NOMO-1 (cell line): Measurements from ENCODE around the gene CTDSP2.
"Not testable (repeated sequence)": the region's sequence is repeated elsewhere in the genome, so short reads cannot be mapped to it uniquely, and the experiment has no call there.

ENCODE experiments used
- DNase-seq, 2 experiments: peaks; one replicate each; lab custom pipeline; 2025; ENCODE audit not compliant: unreplicated experiment in 2 of 2; lab: John Stamatoyannopoulos, UW

The CTDSP2 gene

GRCh38 chr12:57846577-57847319 is at the start of gene CTDSP2:
Gene CTDSP2 (minus strand): TSS chr12:57846729. CDS start chr12:57846435, 294 bp downstream.
- peak; percentile 90 to 94 for DNase-seq

- DNase-seq, result no peak
Measured at GRCh38 chr12:57896115-57896433, 49.5 kb upstream of the CTDSP2 start.

GRCh38 chr12:57895389-57896114 is 49.0 kb upstream of the CTDSP2 start:
- DNase-seq, result no peak

- DNase-seq, result no peak
Measured at GRCh38 chr12:57894399-57895292, 48.1 kb upstream of the CTDSP2 start.

- DNase-seq, result peak; percentile 70 to 74
Measured at GRCh38 chr12:57893431-57894353, 47.2 kb upstream of the CTDSP2 start.

GRCh38 chr12:57892232-57892972 is 45.9 kb upstream of the CTDSP2 start:
- no peak for DNase-seq

- no peak for DNase-seq
Measured at GRCh38 chr12:57891542-57892228, 45.2 kb upstream of the CTDSP2 start.

GRCh38 chr12:57890191-57891115 is 43.9 kb upstream of the CTDSP2 start:
- DNase-seq, result no peak

GRCh38 chr12:57889500-57889989 is 43.0 kb upstream of the CTDSP2 start:
- no peak for DNase-seq

- no peak for DNase-seq
Measured at GRCh38 chr12:57888409-57889157, 42.1 kb upstream of the CTDSP2 start.

- no peak for DNase-seq
Measured at GRCh38 chr12:57887631-57888408, 41.3 kb upstream of the CTDSP2 start.

- DNase-seq, result not testable (repeated sequence)
Measured at GRCh38 chr12:57886964-57887363, 40.4 kb upstream of the CTDSP2 start.

- no peak for DNase-seq
Measured at GRCh38 chr12:57886542-57886941, 40.0 kb upstream of the CTDSP2 start.

GRCh38 chr12:57885207-57885606 is 38.7 kb upstream of the CTDSP2 start:
- no peak for DNase-seq

GRCh38 chr12:57883700-57884099 is 37.2 kb upstream of the CTDSP2 start:
- no peak for DNase-seq

GRCh38 chr12:57883057-57883456 is 36.5 kb upstream of the CTDSP2 start:
- DNase-seq, result no peak
